NCI-H2196 treated with DMSO at 0.1 percent for 48 hours (cell line): ENCODE measurements around the gene ZNRF3.

ENCODE experiments used
- DNase-seq: peaks from one replicate; lab custom pipeline; 2025; ENCODE audit not compliant: unreplicated experiment; lab: John Stamatoyannopoulos, UW

ZNRF3 gene

DNA sequence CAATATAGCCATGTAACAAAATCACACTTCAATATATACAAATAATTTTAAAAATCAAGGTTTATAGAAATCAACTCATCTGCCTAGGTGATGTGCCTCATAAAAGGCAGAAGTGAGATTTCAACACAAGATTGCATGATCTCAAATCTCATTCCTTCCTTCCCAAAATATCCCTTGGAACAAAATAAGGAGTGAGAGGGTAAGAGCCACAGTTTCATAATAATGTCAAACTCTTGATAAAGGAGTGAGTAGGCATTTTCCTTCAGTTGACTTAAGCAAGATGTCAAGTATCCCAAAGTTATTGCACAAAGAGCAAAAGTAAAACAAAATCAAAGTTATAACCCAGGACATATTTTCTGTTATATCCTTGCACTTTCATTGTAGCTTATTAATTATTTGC lies 97.0 kb downstream of the ZNRF3 start:
- no peak for DNase-seq

DNA sequence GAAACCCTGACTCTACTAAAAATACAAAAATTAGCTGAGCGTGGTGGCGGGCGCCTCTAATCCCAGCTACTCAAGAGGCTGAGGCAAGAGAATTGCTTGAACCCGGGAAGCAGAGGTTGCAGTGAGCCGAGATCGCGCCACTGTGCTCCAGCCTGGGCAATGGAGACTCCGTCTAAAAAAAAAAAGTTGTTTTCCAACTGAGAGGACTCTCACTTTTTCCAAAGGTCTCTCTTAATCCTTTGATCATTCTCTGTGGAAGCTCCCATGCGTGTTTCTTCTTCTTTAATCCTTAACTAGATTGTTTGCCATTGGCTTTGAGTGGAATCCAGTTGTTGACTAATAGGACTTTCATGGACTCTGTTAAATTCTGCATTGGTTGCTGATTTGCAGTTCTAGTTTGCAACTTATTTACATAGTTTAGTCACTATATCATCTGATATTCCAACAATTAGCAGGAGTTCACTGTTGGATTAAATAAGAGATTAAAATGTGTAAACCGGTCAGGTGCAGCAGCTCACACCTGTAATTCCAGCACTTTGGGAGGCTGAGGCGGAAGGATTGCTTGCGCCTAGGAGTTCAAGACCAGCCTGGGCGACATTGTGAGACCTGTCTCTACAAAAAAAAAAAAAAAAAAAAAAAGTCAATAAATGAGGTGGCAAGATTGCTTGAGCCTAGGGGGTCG lies 98.6 kb downstream of the ZNRF3 start:
- DNase-seq: no peak

- DNase-seq: no peak
These were observed 99.8 kb downstream of the ZNRF3 start for GRCh38 chr22:28983190-28983589.

- DNase-seq: no peak
These were observed 100.5 kb downstream of the ZNRF3 start for GRCh38 chr22:28983788-28984441.

GRCh38 chr22:28984482-28985158 lies 101.2 kb downstream of the ZNRF3 start:
- DNase-seq: no peak

DNA sequence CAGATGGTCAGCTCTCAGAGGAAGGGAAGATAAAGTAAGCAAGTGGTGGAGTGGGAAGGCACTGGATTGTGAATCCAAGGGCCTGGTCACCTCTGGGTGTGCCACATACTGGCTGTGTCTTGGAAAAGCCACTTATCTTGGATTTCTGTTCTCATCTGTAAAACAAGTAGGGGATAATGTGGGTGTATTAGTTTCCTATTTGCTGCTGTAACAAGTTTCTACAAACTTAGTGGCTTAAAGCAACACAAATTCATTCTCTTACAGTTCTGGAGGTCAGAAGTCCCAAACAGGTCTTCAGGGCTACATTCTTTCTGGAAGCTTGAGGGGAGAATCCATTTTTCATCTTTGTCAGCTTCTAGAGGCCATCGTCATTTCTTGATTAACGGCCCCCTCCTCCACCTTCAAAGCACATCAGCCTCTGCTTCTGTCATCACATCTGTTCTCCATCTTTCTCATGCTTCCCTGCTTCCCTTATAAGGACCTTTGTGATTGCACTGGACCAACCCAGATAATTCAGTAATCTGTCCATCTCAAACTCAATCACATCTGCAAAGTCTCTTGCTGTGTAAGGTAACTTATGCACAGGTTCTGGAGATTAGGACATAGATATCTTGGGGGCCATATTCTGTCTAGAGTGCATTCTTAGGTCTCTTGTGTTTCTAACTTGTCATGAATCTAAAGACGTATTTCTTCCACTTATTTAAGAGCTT lies 102.4 kb downstream of the ZNRF3 start:
- no peak for DNase-seq

GRCh38 chr22:28986366-28986765 lies 103.0 kb downstream of the ZNRF3 start:
- no peak for DNase-seq

DNA sequence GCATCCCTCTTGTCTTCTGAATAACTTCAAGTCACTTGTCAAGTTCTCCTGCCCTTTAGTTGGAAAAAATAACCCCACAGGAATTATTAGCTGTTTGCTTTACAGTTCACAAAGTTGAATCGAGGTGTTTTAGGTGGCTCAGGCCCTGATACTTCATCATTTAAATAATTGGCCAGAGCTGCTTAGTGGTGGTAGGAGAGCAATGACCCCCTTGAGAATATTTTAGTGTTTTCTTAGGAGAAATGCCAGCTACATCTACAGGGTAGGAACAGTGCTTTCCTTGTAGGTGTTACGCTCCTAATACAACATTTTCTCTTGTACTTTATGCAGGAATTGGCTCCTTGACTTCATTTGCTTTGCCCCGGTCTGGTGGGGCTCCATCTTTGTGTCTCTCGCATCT lies 105.1 kb downstream of the ZNRF3 start:
- DNase-seq: no peak

DNA sequence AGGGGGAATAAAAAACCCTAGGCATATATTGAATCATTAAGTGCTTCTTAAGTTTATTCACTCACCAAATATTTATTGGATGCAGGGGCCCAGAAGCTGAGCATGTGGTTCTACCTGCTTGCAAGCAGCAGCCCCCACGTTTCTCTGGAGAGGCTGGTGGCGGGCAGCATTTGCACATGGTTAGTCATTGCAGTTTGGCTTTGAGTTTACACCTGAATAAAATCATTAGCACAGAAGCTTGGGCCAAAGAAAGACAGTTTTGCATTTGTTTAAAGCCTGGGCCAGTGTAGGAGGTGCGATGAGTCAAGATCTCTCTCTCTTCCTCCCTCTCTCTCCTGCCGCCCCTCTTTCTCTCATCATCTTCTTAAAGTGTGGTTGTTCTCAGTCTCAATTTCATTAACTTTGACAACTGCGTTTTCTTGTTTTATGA lies 105.7 kb downstream of the ZNRF3 start:
- no peak for DNase-seq

DNA sequence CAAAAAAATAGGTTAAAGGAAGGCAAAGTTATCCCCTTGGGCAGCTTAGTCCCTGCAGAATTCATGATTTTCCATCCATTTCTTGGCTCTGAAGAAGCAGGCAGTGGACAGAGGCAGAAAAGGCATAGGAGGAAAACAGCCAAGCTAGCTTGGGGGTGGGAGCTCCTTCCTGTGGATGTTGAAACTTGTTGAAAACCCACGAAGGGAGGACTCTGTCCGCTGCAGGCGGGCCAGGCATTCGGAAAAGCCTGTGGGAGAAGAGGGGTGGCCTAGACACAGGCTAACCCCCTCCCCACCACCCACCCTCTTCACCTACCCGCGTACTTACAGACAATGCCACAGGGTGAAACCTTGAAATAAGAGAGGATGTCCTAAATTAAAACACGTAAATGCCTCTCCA lies 106.1 kb downstream of the ZNRF3 start:
- no peak for DNase-seq

DNA sequence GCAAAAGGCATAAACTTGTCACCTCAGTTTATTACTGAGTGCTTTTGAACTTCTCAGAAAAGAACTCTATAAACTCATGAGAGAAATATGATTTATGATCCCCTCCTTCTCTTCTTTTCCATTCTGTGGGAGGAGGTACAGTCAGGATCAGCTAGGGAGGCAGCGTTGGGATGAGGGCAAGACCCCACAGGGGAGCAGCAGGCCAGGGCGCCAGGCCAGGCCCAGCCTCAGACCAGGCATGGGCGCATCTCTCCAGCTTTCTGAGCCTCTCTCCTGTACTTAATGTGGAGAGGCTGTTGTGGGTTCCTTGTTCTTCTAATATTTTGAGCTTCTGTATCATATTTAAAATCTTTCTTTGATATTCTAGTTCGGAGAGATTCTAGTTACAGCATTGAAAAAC lies 106.5 kb downstream of the ZNRF3 start:
- DNase-seq: no peak

- peak; percentile 41 for DNase-seq
These were observed 109.4 kb downstream of the ZNRF3 start for GRCh38 chr22:28992565-28993356.

GRCh38 chr22:28994522-28994921 lies 111.2 kb downstream of the ZNRF3 start:
- no peak for DNase-seq

GRCh38 chr22:28995551-28995950 lies 112.2 kb downstream of the ZNRF3 start:
- DNase-seq: no peak

DNA sequence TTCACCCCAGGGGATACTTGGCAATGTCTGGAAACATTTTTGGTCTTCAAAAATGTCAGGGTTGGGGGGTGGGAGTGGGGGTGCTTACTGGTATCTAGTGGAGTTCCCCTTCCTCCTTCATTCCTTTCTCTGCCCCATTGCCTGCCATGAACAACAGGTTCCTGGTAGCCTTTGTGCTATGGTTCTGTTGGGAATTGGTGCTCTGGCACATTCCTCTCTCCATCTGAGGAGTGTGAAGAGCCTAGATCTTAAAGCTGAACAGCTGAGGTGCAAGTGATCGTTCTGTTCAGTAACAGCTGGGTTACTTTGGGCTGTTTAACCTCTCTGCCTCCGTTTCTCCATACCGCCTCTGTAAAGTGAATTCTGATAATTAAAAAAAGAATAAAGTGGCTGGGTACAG lies 114.0 kb downstream of the ZNRF3 start:
- no peak for DNase-seq

GRCh38 chr22:28998681-28999080 lies 115.3 kb downstream of the ZNRF3 start:
- DNase-seq: no peak

DNA sequence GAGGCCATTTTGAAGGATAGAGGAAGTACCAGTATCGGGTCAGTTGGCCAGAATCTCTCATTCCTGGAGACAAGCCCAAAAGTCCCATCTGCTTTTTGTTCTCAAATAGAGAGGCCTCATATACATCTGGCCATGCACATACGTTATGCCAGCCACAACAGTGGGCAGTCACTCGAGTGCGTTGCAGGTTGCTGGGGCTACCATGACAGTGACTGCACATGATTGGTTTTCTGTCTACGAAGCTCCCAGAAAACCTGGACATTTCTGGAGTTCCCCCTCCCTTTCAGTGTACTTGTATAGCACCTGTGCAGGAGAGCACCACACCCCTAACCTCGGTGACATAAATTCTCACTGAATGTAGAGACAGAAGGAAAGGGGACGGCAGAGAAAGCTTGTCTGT lies 116.1 kb downstream of the ZNRF3 start:
- DNase-seq: no peak

- DNase-seq: no peak
These were observed 116.7 kb downstream of the ZNRF3 start for GRCh38 chr22:28999919-29000556.

DNA sequence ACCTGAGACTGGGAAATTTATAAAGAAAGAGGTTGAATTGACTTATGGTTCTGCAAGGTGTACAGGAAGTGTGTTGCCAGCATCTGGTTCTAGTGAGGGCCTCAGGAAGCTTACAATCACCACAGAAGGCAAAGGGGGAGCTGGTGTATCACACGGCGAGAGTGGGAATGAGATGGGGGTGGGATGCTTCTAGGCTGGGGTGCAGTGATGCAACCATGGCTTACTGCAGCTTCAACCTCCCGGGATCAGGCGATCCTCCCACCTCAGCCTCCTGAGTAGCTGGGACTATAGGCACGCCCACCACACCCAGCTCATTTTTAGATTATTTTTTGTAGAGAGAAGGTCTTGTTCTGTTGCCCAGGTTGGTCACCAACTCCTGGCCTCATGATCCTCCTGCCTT lies 117.3 kb downstream of the ZNRF3 start:
- no peak for DNase-seq

DNA sequence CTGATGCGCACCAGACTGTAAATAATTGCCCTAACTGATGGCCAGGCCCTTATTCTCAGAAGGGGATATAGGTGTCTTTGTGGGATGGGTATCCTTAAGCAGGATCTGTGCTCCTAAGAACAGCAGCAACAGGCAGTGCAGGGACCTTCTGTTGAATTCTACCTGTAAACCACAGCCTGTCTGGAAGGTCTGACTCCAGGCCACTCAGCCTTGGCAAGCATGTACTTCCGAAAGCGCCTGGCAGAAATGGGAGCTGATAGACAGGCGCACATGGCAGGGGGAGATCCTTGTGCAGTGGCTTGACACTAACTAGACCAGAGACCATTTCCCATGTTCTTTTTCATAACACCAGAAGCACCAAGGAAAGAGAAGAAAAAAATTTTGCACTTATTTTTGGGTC lies 119.2 kb downstream of the ZNRF3 start:
- no peak for DNase-seq
